GM12873 (cell line): Measurements from ENCODE around the gene DDX20.

ENCODE experiments used
- TF ChIP-seq, protein P1 (sequence below): IDR thresholded peaks from 2 replicates; pipeline ENCODE4 v1.5.1; 2012; ENCODE audit warnings: low read depth, mild to moderate bottlenecking, moderate library complexity, low read length, control low read depth; ENCODE audit not compliant: insufficient read depth; ENCODE audit errors: missing control alignments

Gene DDX20

GRCh38 chr1:111738436-111739193, 17.1 kb upstream of the DDX20 start:
- TF ChIP-seq, protein P1, sequence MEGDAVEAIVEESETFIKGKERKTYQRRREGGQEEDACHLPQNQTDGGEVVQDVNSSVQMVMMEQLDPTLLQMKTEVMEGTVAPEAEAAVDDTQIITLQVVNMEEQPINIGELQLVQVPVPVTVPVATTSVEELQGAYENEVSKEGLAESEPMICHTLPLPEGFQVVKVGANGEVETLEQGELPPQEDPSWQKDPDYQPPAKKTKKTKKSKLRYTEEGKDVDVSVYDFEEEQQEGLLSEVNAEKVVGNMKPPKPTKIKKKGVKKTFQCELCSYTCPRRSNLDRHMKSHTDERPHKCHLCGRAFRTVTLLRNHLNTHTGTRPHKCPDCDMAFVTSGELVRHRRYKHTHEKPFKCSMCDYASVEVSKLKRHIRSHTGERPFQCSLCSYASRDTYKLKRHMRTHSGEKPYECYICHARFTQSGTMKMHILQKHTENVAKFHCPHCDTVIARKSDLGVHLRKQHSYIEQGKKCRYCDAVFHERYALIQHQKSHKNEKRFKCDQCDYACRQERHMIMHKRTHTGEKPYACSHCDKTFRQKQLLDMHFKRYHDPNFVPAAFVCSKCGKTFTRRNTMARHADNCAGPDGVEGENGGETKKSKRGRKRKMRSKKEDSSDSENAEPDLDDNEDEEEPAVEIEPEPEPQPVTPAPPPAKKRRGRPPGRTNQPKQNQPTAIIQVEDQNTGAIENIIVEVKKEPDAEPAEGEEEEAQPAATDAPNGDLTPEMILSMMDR: no peak

GRCh38 chr1:111739194-111739924, 16.3 kb upstream of the DDX20 start, which contains the start of gene INKA2:
TSS of gene INKA2 (minus strand) at chr1:111739395. CDS start at chr1:111739242, 153 bp downstream.
- TF ChIP-seq, protein P1: peak; percentile 2

GRCh38 chr1:111739925-111740765, 15.6 kb upstream of the DDX20 start:
- TF ChIP-seq, protein P1: no peak

- TF ChIP-seq, protein P1: no peak
These were observed 12.7 kb upstream of the DDX20 start for GRCh38 chr1:111742938-111743549.

DNA sequence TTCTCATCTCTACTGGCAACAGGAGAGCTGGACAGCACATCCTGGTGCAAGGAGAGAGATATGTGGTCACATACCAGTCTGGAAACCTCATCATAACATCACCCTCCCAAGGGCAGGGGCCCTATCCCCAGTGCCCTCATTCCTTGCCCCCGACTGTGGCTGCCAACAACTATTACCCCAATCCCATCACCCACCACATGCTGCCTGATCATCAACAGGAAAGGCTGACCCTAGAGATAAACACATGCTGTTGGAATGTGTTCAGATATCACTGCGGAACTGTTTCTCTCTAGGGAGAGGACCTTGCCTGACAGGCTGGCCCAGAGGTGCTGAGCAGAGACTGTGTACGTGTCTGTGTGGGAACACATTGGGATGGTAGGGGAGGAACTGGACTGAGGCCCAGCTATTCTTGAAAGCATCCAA, 12.0 kb upstream of the DDX20 start:
- TF ChIP-seq, protein P1: no peak

DNA sequence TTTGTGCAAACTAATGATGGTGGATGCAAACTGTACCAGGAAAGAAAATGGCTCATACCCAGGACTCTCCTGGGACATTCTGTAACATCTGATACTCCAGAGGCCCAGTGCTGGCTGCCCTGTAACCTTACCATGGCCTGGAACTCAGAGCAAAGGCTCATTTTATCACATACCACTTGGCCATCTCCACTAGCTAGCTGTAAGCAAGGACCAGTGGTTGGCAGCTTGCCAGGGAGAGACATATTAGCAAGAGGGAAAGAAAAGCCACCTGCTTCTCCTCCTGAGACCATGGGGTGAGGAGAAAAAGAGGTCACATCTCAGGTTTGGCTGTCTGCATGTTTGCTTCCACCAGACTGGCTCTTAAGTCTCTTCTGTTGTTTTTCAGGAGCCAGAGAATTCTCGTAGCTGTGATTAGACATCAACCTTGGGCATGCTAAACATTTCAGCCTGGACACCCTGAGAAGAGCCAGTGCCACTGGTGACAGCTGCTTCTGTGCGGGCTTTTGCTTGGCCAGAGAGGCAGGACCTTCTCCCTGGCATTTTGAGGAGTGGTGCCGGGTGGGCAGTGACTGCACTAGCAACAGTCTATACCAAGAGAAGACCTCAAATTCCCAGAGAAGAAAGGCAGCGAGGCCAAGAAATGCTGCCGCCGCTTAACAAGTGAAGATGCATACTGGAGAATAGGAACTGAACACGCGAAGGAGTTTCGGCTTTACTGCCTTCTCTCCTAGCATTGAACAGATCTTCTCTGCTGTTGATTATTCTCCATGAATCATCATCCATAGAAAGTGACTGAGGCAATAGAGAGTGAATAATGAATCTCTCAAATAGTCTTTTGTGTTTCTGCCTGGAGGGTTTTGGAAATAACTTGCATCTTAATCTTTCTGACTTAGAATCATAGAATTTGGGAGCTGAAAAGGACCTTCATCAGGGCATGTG, 9.8 kb upstream of the DDX20 start:
- TF ChIP-seq, protein P1: no peak
